AG04450 (cell line): ENCODE measurements around the gene ENTR1. TPM values are rescaled to one million over a fixed set of nuclear protein-coding genes. Genes with fewer than 3 reads are reported as not detected.
A peak's percentile ranks its signal among the peaks of the same experiment; 100 is the strongest.

Source experiments
- CTCF ChIA-PET: fragments of 300-600, 350-600 bp; formaldehyde crosslinking; extraction: SDS; loops from one replicate; lab custom pipeline; 2022; ENCODE audit warnings: antibody characterized with exemption, inconsistent platforms; lab: Charles Lee
- POLR2A ChIA-PET: fragments of 350-600 bp; formaldehyde crosslinking; extraction: SDS; loops from one replicate; lab custom pipeline; 2021; ENCODE audit warnings: antibody characterized with exemption, inconsistent platforms; lab: Yijun Ruan, JAX
- DNase-seq: peaks from one replicate; pipeline ENCODE4 v3.0.0-alpha.2; 2011; ENCODE audit warnings: low read depth, low spot score
- H3K27ac ChIP-seq: one replicate; pipeline ENCODE4 v1.5.1; 2012; ENCODE audit warnings: low read depth, low read length, control low read depth
- H3K27me3 ChIP-seq: one replicate; pipeline ENCODE4 v1.6.0; 2012; ENCODE audit warnings: low read length; ENCODE audit not compliant: control insufficient read depth, insufficient read depth
- H3K4me3 ChIP-seq: 2 replicates; pipeline ENCODE4 v1.5.1; 2011; ENCODE audit warnings: mild to moderate bottlenecking, low read depth, low read length, control low read depth
- H3K9me3 ChIP-seq: 2 replicates; pipeline ENCODE4 v1.5.1; 2012; ENCODE audit warnings: low read length; ENCODE audit not compliant: control insufficient read depth, insufficient read depth
- CTCF ChIP-seq: IDR thresholded peaks from 2 replicates; pipeline ENCODE4 v1.5.1; 2011; ENCODE audit warnings: low read depth, low read length, control low read depth, inconsistent platforms
- polyA plus RNA-seq: library from polyadenylated mRNA; depleted of rRNA; stranded (reverse); fragments of >200 nt; gene quantifications from 2 replicates; pipeline ENCODE4 v1.2.3, GENCODE V29; 2011

ENTR1 gene
- polyA plus RNA-seq, 1 experiment, result 31.5 TPM

- no peak for TF ChIP-seq CTCF
- Histone ChIP-seq H3K27ac (peak overlapping the region; percentile 21), H3K4me3 (no peak overlapping the region), H3K9me3 (no peaks in the 10 kb centered on the region; the same call in 1 of the 2 replicates), H3K27me3 (no peaks in the 10 kb centered on the region)
- ChIA-PET POLR2A (interaction anchor here (1.0 to 2.6 kb wide), 2 partner anchors 7 to 30 kb away, joined by 3 to 9 read pairs; partner anchors contain the start of gene DNLZ), CTCF (no interaction called here)
- DNase-seq, result no peak
Observed at GRCh38 chr9:136355616-136356557, 54.5 kb downstream of the ENTR1 start.

- H3K27me3 ChIP-seq, result no peaks in the 10 kb centered on the region
- CTCF ChIA-PET, result interaction anchor here (1.0 kb wide), 1 partner anchor 8 kb away, joined by 3 read pairs; no protein-coding TSS in a partner anchor
- H3K27ac ChIP-seq, result no peak overlapping the region
- H3K4me3 ChIP-seq, result no peak overlapping the region
- H3K9me3 ChIP-seq, result no peaks in the 10 kb centered on the region; the same call in 1 of the 2 replicates
- no peak for TF ChIP-seq CTCF
- POLR2A ChIA-PET, result interaction anchor here (0.6 to 2.6 kb wide), 3 partner anchors 9 to 84 kb away, joined by 3 to 9 read pairs (median 4); partner anchors contain the start of gene DNLZ
- no peak for DNase-seq
Observed at GRCh38 chr9:136354592-136355085, 55.8 kb downstream of the ENTR1 start.

GRCh38 chr9:136353757-136354488, 56.5 kb downstream of the ENTR1 start:
- no peak for DNase-seq
- no peak overlapping the region for H3K27ac ChIP-seq
- H3K4me3 ChIP-seq, result no peak overlapping the region
- H3K27me3 ChIP-seq, result no peaks in the 10 kb centered on the region
- ChIA-PET CTCF (interaction anchor here (1.0 kb wide), 1 partner anchor 9 kb away, joined by 3 read pairs; no protein-coding TSS in a partner anchor), POLR2A (interaction anchor here (0.7 to 2.6 kb wide), 2 partner anchors 9 to 85 kb away, joined by 3 to 9 read pairs; partner anchors contain the start of gene DNLZ)
- no peaks in the 10 kb centered on the region; the same call in 1 of the 2 replicates for H3K9me3 ChIP-seq
- no peak for TF ChIP-seq CTCF

- Histone ChIP-seq H3K27me3 (no peaks in the 10 kb centered on the region), H3K27ac (no peak overlapping the region), H3K9me3 (no peaks in the 10 kb centered on the region; the same call in 1 of the 2 replicates), H3K4me3 (no peak overlapping the region)
- CTCF ChIA-PET, result no interaction called here
- POLR2A ChIA-PET, result no interaction called here
- no peak for TF ChIP-seq CTCF
- no peak for DNase-seq
Observed at GRCh38 chr9:136353088-136353487, 57.3 kb downstream of the ENTR1 start.
